ENCODE data around the gene EXOSC5. TPM values are rescaled to one million over a fixed set of nuclear protein-coding genes. Genes with fewer than 3 reads are reported as not detected.

The EXOSC5 gene
- total and polyA plus RNA-seq, 10 of the 15 experiments (the other 5 are each of a cell fraction or from before 2014, with no cell fraction given), result 15.8 to 123 (median 52.7) TPM

- in situ Hi-C loops (cut with MboI), result no loop called here
- DNase-seq (ENCODE audit: low read depth, low spot score) (no peak), FAIRE-seq (no peak), ATAC-seq (no peak)
- Histone ChIP-seq H3K9me3 (replicated peaks; ENCODE audit: control insufficient read depth, insufficient read depth, low read length) (no peaks in the 10 kb centered on the region), H3K9ac (ENCODE audit: control insufficient read depth, insufficient read depth, low read length) (no peak overlapping the region), H3K27me3 (replicated peaks in 1 of 2; ENCODE audit: control insufficient read depth in 2 of 2, insufficient read depth in 2 of 2, low read length in 1 of 2) (no peaks in the 10 kb centered on the region), H3K4me2 (ENCODE audit: control insufficient read depth, insufficient read depth) (no peak overlapping the region), H3K36me3 (ENCODE audit: control insufficient read depth in 2 of 2, insufficient read depth in 2 of 2, low read length in 1 of 2) (peaks cover 9 to 10% of the 10 kb centered on the region in 2 experiments; a peak in 3 of 4 replicates), H3K4me1 (ENCODE audit: control insufficient read depth, insufficient read depth, low read length) (no peaks in the 10 kb centered on the region), H3K4me3 (no peak overlapping the region), H2AFZ (ENCODE audit: control insufficient read depth, low read depth, low read length) (no peak overlapping the region), H3K79me2 (ENCODE audit: control insufficient read depth, insufficient read depth, low read length) (peaks cover 2% of the 10 kb centered on the region), H3K27ac (ENCODE audit: control insufficient read depth, insufficient read depth) (no peak overlapping the region), H4K20me1 (ENCODE audit: control insufficient read depth, insufficient read depth) (no peaks in the 10 kb centered on the region)
- intact Hi-C loops (cut with micrococcal nuclease; ENCODE audit: unreplicated experiment), result loop anchor here (5.0 kb wide), 1 partner anchor 234 kb away; no protein-coding TSS in a partner anchor
- ChIA-PET POLR2A (interaction anchor here (0.5 kb wide), 1 partner anchor 119 kb away, joined by 5 read pairs; no protein-coding TSS in a partner anchor), RAD21 (ENCODE audit: unreplicated experiment) (interaction anchor here (0.6 to 1.0 kb wide), 2 partner anchors 74 to 127 kb away, joined by 3 read pairs; no protein-coding TSS in a partner anchor), CTCF (interaction anchor here (0.6 to 1.6 kb wide), 6 partner anchors 14 to 232 kb away, joined by 3 read pairs; no protein-coding TSS in a partner anchor), SMC1A (ENCODE audit: uncharacterized antibody, unreplicated experiment) (interaction anchor here (0.6 to 1.7 kb wide), 3 partner anchors 12 to 226 kb away, joined by 3 to 4 read pairs (median 3); no protein-coding TSS in a partner anchor)
- WGBS (ENCODE audit: insufficient coverage, insufficient replicate concordance, low lambda C conversion rate, missing lambda C conversion rate), result 93% methylated on average over 19 of the region's 19 CpGs
- no TSS peak for BruUV-seq (replicated peaks)
- TF ChIP-seq, protein P1, sequence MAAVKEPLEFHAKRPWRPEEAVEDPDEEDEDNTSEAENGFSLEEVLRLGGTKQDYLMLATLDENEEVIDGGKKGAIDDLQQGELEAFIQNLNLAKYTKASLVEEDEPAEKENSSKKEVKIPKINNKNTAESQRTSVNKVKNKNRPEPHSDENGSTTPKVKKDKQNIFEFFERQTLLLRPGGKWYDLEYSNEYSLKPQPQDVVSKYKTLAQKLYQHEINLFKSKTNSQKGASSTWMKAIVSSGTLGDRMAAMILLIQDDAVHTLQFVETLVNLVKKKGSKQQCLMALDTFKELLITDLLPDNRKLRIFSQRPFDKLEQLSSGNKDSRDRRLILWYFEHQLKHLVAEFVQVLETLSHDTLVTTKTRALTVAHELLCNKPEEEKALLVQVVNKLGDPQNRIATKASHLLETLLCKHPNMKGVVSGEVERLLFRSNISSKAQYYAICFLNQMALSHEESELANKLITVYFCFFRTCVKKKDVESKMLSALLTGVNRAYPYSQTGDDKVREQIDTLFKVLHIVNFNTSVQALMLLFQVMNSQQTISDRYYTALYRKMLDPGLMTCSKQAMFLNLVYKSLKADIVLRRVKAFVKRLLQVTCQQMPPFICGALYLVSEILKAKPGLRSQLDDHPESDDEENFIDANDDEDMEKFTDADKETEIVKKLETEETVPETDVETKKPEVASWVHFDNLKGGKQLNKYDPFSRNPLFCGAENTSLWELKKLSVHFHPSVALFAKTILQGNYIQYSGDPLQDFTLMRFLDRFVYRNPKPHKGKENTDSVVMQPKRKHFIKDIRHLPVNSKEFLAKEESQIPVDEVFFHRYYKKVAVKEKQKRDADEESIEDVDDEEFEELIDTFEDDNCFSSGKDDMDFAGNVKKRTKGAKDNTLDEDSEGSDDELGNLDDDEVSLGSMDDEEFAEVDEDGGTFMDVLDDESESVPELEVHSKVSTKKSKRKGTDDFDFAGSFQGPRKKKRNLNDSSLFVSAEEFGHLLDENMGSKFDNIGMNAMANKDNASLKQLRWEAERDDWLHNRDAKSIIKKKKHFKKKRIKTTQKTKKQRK (IDR thresholded peaks at IDR 0.05; ENCODE audit: low read depth, low read length), result no peak
- TF ChIP-seq NFYB (IDR thresholded peaks at IDR 0.05; ENCODE audit: insufficient read depth, low read depth, low read length), result no peak
- TF ChIP-seq NR2C2 (IDR thresholded peaks at IDR 0.05; ENCODE audit: borderline replicate concordance, control insufficient read depth, insufficient read length, low read depth), result no peak
- TF ChIP-seq GATAD2B (conservative IDR thresholded peaks at IDR 0.05; ENCODE audit: low read depth), result no peak
- TF ChIP-seq ZNF217 (IDR thresholded peaks at IDR 0.05), result no peak
- no peak for TF ChIP-seq RBBP5 (conservative IDR thresholded peaks at IDR 0.05)
- TF ChIP-seq ZNF207 (IDR thresholded peaks at IDR 0.05; ENCODE audit: borderline replicate concordance), result no peak
- no peak for TF ChIP-seq BRCA1 (IDR thresholded peaks at IDR 0.05; ENCODE audit: low read depth, low read length)
- TF ChIP-seq, protein P2, sequence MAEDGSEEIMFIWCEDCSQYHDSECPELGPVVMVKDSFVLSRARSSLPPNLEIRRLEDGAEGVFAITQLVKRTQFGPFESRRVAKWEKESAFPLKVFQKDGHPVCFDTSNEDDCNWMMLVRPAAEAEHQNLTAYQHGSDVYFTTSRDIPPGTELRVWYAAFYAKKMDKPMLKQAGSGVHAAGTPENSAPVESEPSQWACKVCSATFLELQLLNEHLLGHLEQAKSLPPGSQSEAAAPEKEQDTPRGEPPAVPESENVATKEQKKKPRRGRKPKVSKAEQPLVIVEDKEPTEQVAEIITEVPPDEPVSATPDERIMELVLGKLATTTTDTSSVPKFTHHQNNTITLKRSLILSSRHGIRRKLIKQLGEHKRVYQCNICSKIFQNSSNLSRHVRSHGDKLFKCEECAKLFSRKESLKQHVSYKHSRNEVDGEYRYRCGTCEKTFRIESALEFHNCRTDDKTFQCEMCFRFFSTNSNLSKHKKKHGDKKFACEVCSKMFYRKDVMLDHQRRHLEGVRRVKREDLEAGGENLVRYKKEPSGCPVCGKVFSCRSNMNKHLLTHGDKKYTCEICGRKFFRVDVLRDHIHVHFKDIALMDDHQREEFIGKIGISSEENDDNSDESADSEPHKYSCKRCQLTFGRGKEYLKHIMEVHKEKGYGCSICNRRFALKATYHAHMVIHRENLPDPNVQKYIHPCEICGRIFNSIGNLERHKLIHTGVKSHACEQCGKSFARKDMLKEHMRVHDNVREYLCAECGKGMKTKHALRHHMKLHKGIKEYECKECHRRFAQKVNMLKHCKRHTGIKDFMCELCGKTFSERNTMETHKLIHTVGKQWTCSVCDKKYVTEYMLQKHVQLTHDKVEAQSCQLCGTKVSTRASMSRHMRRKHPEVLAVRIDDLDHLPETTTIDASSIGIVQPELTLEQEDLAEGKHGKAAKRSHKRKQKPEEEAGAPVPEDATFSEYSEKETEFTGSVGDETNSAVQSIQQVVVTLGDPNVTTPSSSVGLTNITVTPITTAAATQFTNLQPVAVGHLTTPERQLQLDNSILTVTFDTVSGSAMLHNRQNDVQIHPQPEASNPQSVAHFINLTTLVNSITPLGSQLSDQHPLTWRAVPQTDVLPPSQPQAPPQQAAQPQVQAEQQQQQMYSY (CRISPR knock-in tag; IDR thresholded peaks at IDR 0.05), result no peak
- TF ChIP-seq FOXM1 (IDR thresholded peaks at IDR 0.05; ENCODE audit: low read depth, low read length), result no peak
- no peak for TF ChIP-seq ESRRA (IDR thresholded peaks at IDR 0.05; ENCODE audit: low read length)
- TF ChIP-seq, protein P3, sequence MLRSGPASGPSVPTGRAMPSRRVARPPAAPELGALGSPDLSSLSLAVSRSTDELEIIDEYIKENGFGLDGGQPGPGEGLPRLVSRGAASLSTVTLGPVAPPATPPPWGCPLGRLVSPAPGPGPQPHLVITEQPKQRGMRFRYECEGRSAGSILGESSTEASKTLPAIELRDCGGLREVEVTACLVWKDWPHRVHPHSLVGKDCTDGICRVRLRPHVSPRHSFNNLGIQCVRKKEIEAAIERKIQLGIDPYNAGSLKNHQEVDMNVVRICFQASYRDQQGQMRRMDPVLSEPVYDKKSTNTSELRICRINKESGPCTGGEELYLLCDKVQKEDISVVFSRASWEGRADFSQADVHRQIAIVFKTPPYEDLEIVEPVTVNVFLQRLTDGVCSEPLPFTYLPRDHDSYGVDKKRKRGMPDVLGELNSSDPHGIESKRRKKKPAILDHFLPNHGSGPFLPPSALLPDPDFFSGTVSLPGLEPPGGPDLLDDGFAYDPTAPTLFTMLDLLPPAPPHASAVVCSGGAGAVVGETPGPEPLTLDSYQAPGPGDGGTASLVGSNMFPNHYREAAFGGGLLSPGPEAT (IDR thresholded peaks at IDR 0.05; ENCODE audit: low read depth), result no peak
- no peak for TF ChIP-seq ZSCAN29 (IDR thresholded peaks at IDR 0.05)
- TF ChIP-seq MYB (IDR thresholded peaks at IDR 0.05; ENCODE audit: borderline replicate concordance, low read depth, low read length), result no peak
- no peak for TF ChIP-seq HCFC1 (IDR thresholded peaks at IDR 0.05; ENCODE audit: low read length)
These were observed 38.9 kb upstream of the EXOSC5 start for GRCh38 chr19:41435936-41436673.

Measured in GM12878 (cell line).